Measurements from ENCODE around the gene CRACR2B.

CRACR2B gene

DNA sequence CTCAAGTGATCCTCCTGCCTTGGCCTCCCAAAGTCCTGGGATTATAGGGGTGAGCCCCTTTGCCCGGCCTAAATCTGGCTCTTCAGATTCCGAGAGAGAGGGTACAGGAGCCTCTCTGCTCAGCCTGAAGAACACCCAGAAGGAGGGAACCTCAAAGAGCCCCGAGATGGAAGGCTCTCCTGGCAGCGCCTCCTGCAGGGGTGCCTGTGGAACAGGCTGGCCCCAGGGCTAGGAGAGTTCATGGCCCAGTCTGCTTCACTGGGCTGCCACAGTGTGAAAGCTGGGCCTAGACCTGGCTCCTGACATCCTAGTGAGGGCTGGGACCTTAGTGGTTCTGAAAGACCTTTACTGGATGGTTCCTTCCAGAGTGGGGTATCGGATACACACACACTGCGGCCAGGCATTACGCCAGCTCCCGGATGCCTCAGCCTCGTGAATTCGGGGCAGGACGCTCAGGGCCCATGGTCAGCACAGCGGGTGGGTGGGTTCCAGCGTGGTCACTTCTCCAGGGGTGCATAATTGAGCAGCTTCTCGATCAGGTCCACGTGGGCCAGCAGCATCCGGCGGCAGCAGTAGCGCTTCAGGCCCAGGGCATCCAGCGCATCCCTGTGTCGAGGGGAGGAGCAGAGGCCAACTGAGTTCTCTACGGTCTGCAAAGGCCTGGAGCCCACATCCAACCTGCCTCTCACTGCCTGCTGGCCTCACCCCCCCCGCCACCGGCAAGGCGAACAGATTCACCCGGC, 12.3 kb downstream of the CRACR2B start:
- no peak for DNase-seq

DNA sequence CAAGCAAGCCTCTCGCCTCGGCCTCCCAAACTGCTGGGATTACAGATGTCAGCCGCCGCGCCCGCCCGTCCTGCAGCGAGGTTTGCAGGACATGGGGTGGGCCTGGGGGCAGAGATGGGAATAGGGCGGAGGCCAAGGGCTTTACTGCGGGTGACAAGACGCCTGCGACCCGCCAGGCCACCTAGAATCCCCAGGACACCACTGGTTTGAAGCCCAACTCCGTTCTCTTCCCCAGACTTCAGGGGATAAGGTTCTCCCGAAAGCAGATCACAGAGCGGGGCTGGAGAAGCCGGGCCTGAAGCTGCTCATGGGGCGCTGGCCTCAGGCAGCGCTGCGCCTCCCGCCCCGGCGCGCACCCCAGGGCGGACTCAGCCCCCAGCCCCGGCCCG, 14.3 kb downstream of the CRACR2B start:
- no peak for DNase-seq

DNA sequence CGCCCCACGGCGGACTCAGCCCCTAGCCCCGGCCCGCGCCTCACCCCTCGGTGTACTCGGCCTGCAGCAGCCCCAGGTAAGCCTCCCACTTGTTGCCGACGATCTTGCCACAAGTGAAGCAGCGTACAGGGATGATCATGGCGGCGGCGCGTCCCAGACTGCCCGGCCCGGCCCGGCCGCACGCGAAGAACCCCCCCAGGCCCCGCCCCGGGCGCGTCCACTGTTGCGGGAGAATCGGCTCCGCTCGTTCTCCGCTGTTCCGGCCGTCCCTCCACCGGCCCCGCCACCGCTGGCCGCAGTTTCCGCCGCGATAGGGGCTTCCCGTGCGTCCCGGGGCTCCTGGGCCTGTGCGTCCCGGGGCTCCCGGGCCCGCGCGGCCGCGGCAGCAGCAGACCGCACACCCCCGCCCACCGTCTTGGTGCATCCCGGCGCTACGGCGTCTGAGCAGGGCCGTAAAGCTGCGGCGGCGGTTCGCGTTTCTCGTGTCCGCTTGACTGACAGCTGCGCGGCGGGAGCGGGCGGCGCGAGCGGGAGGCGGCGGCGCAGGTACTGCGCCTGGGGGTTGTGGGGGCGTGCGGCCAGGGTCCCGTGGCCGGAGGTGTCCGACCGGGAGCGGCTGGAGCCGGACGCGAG, 14.8 kb downstream of the CRACR2B start, which contains the start of the genes POLR2L and TSPAN4:
POLR2L (minus strand) TSS at position 160 of the 633 bp plus-strand sequence; CDS start at position 139, 21 bp downstream.
TSPAN4 (plus strand) TSS at position 483 of the 633 bp plus-strand sequence. CDS start 7,453 bp downstream, outside the sequence.
- peak; percentile 82 for DNase-seq

DNA sequence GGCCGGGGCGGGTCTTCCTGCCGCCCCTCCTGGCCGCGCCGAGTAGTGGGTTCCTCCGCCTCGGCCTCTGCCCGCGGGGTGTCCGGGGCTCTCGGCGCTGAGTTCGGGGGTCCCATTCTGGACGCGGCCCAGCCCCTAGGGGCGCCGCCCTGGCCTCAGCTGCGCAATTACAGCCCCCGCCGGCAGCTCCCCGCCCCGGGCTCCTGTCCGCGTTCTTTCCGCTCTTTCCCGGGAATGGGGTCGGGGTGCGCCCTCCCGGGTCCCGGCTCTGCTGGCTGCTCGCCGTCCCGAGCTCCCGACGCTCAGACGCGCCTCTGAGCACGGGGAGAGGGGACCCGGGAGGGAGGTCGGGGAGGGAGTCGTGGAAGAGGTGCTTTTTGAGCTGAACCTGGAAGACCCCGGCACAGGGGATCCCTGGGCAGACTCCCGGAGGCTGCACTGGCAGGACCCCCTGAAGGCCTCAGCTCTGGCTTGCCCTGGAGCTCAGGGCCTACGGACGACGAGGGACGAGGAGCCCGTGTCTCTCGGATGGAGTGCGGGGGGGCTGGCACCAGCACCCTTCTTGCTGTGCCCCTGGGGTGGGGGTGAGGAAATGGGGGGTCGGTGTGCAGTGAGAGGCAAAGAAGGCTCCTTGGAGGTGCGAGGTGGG, 15.5 kb downstream of the CRACR2B start:
- DNase-seq = no peak

DNA sequence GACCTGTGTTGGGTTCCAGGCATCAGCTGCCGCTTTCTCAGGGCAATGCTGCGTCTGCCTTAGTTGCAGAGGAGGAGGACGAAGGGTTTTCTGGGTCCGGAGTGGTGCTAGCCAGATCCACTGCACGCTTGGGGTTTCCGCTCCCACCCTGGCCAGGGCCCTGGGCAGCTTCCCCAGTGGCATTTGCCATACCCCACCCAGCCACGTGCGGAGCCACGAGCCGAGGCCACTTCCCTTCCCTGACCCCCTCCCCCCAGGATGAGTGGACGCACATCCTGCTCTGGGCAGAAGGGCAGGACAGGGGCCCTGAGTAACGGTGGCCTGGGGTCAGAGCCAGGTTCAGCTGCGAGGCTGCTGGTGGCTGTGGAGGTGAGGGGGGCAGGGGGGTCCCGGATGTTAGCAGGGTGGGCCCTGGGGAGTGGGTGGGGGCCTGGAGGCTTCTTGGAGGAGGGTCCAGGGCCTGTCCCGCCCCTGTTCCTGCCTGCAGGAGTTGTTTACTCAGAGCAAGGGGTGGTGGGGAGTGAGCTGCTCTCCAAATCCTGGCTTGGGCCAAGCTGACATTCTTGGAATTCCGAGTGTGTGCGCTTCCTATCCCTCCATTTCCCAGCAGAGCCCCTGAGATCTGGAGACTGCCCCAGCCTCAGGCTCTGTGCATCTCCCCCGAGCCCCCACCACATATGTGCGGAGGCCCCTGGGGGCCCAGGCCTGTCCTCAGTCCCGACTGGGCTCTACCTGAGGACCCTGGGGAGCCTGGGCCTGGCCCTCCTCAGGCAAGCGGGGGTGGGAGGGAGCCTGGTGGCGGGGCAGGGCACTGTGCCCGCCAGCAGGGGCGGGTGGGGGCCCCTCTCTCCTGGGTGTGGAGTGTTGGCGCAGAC, 16.3 kb downstream of the CRACR2B start:
- no peak for DNase-seq

DNA sequence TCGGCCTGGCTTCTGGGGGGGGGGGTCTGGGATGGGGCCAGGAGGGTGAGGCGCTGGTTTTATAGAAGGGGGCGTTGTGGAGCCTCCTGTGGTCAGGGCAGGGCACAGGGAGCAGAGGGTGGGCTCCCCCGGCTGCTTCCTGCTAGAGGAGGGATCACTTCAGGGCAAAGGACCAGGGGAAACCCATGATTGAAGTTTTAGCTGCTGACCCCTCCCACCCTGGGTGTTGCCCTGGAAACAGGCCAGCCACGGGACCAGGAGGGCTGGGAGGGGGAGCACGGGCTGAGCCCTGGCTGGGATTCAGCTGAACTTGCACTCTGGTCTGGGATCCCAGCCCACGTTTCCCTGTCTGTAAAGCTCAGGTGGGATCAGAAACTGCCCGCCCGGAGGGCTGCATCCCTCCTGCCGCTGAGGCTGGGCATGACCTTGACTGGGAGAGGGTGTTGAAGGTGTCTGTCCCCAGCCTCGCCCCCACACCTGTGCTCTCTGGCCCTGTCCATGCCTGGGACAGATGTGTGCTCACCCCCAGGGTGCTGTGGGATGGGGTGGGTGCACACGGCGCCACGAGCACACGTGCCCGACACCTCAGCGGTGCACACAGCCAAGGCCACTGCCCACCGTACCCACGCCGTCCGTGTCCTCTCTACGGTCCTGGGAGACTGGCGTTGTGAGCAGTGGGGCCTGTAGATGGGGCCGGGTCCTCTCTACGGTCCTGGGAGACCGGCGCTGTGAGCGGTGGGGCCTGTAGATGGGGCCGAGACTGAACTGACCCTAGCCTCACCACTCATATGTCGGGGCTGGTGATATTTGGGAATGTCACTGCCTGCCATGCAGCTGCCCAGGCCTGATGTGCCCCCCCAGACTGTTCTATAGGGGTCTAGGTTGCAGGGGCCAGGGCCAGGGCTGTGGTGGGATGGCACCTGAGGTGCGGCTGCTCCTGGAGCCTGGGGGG, 17.2 kb downstream of the CRACR2B start:
- DNase-seq = no peak

DNA sequence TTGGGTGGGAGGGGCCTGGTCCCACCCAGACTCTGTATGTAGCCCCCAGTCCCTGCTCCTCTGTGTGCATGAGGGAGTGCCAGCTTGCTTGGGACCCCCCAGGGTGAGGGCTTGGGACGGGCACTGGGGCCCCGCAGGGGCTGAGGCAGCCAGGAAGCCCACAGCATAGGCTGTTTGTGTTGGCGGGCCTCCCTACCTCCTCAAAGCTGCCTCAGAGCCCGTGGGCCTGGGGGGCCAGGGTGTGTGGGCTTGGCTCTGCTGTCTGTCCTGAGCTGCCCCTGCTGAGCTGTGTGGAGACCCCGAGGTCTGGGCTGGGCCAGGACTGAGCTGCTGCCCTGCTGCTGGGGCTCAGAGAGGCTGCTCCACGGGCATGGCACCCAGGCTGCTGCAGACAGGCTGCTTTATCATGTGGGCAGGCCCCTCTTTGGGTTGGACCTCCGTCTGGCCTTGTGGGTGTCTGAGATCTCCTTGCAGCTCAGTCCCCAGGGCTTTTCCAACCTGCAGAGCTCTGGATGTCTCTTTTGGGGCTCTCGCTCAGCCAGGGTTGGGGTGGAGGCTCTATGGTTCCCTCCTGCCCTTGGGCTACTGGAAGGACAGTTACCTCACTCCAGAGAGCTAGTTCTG, 18.3 kb downstream of the CRACR2B start:
- no peak for DNase-seq

DNA sequence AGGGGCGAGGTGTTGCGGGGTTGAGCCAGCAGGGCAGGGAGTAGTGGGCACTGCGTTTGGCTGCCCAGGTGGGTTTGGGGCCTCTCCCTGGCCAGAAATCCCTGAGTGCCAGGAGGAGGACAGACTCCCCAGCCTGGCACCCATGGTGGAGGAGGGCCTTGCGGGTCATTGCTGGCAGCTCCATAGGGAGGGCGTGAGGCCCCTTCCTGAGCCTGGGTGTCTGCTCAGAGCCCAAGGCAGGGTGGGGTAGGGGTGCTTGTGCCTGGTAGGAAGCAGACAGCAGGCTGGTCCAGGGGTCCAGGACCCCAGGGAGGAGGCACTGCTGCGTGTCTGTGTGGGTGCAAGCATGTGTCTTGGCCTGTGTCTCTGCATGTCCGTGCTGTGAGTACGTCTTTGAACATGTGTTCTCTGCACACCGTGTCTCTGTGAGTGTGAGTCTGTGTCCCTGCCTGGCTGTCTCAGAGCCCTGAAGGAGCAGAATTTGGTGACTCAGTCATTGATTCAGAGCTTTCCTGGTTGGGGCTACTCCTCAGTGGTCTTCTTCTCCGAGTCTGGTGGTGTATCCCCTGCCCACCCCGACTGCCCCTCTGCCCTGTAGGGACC, 18.9 kb downstream of the CRACR2B start:
- no peak for DNase-seq

DNA sequence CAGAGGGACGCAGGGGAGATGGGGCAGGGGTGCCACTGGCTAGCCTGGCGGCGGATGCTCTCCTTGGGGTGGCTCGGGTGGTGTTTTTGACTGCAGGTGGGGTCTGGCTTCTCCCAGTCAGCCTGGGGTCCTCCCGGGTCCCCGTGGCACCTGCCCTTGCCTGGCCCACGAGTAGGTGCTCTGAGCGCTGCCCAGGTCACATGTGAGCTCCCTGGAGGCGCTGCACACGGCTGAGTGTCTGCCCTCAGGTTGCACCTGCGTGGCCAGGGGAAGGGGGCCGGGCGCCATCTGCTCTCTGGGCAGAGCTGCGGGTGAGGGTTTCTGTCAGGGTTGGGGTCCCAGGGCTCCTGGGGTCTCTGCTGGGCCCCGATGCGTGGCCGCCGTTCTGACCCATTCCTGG, 20.2 kb downstream of the CRACR2B start:
- DNase-seq = no peak

DNA sequence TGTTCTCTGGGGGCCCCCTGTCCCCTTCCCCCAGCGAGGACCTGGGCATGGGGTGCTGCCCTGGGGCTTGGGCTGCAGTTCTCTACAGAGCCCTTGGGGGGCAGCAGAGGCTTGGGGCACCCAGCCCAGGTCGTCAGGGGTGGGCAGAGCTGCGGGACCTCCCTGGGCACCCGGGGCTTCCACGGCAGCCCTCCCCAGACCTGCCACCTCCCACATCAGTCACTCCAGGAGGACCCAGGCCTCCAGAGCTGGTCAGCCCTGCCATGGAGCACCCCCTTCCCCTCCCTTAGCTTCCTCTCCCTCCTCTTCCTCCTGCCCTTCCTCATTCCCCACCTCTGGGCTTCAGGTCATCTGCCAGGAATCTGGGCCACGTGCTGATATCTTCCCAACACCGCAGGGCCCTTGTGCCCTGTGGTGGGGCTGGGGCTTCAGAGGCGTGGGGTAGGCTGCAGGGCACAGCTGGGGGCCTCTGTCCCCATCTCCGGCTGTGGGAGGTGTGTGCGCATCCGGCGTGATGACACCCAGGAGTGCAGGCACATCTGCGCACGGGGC, 20.7 kb downstream of the CRACR2B start:
- peak; percentile 34 for DNase-seq

DNA sequence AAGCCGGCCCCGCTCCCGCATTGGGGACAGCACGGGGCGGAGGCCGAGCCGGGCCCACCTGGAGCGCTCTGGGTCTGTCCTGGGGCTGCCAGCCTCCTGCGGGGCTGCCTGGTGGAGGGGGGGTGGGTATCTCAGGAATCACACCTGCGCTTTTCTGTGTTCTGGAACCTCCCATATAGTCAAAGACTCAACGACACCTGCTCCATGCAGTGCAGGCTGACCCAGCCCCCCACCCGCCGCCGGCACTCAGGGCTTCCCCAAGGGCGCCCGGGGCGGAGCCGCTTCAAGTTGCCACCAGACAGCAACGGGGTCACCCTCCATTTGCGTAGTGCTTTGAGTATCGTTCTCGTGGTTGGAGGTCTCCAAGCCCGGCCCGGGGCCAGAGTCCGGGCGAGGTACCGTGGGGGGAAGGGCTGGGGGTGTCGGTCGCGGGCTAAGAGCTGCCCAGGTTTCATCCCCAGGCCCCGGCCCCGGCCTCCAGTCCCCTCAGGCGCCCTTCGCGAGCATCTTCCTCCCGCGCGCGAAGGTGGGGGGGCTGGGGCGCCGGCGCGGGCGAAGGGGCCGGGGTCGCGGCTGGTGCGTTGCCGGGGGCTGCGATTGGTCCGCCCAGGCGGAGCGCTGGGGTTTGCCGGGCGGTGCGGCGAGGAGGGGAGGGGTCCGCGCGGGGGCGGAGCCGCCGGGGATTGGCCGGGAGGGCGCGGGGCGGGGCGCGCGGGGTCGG, 21.5 kb downstream of the CRACR2B start:
- peak; percentile 46 for DNase-seq

DNA sequence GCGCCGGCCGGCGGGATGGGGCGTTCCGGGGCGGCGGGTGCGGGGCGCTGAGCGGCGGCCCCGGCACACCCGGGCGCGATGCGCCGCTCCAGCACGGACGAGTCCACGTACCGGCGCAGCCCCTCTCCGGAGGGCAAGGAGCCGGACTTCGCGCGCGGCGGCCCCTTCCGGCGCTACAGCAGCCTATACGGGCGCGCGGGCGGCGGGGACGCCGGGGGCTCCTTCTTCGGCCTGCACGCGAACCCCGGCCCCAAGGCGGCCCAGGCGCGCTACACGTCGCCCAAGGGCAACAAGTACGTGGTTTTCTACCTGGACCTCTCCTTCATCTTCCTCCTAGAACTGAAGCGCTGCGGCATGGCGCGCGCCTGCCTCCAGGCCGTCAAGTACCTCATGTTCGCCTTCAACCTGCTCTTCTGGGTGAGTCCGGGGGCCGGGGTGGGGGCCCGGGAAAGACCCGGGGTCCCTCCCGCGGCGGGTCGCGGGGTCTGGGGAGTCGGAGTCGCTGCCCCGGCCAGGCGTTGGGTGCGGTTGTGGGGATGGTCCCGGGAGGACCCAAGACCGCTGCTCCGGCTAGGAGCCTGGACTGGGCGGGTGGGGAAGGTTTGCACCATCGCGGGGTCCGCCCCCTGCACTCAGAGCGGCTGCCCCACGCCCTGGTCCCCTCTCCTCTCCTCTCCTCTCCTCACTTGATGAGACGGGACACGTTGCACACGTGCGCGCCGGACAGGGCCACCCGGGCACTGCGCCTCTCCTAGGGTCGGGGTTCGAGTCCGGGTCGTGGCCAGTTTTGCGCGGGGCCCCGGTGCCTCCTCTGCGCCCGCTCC, 22.4 kb downstream of the CRACR2B start:
- no peak for DNase-seq

DNA sequence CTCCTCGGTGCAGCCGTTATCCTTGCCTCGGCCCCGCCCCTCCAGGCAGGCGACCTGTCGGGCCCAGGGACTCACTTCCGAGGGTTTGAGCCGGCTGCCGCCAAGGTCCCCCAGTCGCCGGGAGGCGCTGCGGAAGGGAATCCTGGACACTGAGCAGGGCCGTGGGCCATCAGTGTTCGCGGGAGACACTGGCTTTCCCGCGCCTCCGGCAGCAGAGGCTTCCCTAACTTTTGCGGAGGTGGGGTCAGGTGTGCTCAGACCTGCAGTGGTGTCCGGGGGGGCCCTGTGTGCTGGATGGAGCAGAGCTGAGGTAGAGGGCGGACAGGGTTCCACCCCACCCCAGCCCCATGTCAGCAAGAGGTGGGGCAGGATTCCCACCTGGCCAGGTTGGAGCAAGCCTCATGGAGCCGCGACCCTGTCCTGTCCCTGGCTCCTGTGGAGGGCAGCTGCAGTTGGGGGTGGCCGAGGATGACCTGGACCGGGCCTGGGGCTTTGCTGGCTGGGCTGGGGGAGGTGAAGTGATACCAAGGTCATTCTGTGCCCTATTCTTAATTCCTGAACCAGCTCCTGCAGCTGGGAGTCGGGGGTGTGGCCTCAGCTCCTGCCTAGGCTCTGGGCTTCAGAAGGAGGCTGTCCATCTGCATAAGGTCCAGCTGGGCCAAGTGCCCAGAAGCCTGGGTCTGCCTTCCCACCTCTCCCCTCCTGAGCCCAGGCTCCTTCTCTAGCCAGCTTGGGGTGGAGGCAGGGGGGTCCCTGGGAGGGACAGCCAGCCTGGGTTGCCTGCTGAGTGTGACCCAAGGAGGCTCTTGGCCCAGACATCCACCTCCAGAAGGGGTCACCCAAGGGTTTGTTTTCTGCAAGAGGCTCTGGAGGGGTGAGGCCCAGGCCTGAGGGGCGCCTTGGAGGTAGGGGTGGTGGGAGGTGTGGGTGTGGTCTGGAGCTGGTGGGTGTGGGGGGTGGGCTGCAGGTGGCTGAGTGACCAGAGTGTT, 23.4 kb downstream of the CRACR2B start:
- no peak for DNase-seq

DNA sequence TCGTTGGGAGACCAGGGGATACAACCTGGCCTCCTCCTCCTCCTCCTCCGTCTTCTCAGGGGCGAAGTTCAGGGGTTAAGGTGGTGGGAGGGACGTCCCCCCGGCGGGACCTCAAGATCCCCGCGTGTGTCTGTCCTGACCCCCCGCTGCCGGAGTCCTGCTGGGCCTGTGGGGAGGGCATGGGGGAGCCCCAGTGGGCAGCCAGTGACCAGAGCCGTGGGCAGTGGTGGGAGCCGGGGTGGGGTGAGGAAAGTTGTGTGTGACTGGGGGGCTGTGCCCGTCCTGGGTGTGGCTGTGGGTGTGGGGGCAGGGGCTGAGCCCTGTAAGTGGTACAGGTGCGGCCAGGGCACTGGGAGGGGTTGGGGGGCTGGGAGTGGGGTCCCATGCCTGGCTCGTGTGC, 25.0 kb downstream of the CRACR2B start:
- DNase-seq = no peak

DNA sequence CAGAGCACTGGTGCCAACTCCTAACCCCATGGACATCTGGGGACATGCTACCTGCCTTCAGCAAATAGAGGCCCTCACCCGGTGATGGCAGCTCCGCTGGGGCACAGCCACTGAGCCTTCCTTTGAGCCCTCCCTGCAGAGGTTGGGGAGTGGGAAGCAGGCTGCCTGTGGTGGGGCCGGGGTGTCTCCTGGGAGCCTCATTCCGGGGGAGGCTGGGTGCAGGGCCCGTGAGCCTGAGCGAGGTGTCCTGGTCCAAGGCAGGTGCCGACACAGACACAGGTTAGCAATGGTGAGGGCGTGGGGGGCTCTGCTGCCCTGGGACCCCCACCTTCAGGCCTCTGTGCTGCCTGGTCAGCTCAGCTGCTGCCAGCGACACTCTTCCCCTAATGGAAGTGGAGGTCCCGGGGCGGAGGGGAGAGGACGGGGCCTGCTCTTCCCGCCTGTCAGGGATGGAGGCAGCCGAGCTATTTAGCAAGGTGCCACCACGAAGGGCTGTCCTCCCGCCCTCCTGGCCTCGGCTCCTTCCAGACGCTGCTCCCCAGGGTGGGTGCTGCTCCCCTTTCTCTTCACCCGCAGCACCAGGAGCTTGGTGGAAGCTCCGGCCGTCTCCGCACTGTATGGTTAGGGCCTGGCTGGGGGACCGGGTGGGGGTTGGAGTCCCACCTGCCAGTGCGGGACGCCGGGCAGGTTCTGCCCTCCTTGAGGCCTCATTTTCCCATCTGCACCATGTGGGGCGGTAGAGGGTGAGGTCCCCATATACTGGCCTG, 26.1 kb downstream of the CRACR2B start:
- no peak for DNase-seq

DNA sequence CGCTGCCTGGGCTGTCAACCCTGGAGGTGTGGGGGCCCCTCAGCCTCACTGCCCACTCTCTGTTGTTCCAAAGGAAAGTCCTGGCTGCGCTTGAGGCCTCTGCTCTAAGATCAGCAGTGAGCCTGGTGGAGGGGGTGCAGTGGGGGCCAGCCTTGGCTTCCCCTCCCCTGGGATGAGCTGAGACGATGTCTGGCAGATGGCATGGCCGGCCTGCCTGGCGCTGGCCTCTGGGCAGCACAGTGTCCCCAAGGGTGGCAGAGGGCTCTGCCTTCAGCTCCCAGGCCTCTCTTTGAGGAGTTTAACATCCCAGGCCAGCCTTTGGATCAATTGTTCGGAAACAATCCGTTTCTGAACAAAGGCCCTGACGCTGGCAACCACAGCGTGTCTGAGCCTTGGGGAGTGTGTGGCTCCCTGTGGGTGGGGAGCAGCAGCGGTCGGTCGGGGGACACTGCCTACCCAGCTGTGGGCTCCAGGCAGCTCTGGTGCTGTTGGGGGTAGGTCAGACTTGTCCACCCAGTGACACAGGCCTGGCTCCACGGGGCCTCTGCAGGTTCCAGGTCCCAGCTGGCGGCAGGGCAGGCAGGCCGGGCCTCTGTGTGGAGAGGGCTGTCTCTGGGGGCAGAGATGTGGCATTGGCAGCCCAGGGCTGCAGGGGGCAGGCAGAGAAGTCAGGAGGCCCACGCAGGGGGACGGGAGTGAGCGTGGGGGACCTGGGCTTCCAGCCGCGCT, 27.0 kb downstream of the CRACR2B start:
- no peak for DNase-seq
